IPS-20b (cell line): Measurements from ENCODE around the gene OR10G3.
"Not testable (repeated sequence)": the region's sequence is repeated elsewhere in the genome, so short reads cannot be mapped to it uniquely, and the experiment has no call there.

Experiments used
- H3K27ac ChIP-seq: one replicate; pipeline ENCODE4 v1.5.1; 2013; ENCODE audit warnings: low read length
- H3K27me3 ChIP-seq: 2 replicates; pipeline ENCODE4 v1.6.1; 2013; ENCODE audit warnings: mild to moderate bottlenecking, low read length, inconsistent platforms; ENCODE audit not compliant: insufficient read depth
- H3K36me3 ChIP-seq: 2 replicates; pipeline ENCODE4 v1.6.1; 2013; ENCODE audit warnings: low read depth, mild to moderate bottlenecking, inconsistent platforms, low read length, moderate library complexity; ENCODE audit not compliant: insufficient read depth
- H3K4me1 ChIP-seq: 2 replicates; pipeline ENCODE4 v1.6.1; 2013; ENCODE audit warnings: mild to moderate bottlenecking, control low read depth, inconsistent platforms, low read length, moderate library complexity; ENCODE audit not compliant: insufficient read depth
- H3K4me3 ChIP-seq: 2 replicates; pipeline ENCODE4 v1.5.1; 2013; ENCODE audit warnings: mild to moderate bottlenecking, low read length, inconsistent platforms
- H3K9ac ChIP-seq: 2 replicates; pipeline ENCODE4 v1.6.1; 2013; ENCODE audit warnings: low read depth, mild to moderate bottlenecking, inconsistent platforms, low read length, moderate library complexity
- H3K9me3 ChIP-seq: 2 replicates; pipeline ENCODE4 v1.6.1; 2013; ENCODE audit warnings: mild to moderate bottlenecking, low read depth, low read length, inconsistent platforms; ENCODE audit not compliant: insufficient read depth

OR10G3 gene

DNA sequence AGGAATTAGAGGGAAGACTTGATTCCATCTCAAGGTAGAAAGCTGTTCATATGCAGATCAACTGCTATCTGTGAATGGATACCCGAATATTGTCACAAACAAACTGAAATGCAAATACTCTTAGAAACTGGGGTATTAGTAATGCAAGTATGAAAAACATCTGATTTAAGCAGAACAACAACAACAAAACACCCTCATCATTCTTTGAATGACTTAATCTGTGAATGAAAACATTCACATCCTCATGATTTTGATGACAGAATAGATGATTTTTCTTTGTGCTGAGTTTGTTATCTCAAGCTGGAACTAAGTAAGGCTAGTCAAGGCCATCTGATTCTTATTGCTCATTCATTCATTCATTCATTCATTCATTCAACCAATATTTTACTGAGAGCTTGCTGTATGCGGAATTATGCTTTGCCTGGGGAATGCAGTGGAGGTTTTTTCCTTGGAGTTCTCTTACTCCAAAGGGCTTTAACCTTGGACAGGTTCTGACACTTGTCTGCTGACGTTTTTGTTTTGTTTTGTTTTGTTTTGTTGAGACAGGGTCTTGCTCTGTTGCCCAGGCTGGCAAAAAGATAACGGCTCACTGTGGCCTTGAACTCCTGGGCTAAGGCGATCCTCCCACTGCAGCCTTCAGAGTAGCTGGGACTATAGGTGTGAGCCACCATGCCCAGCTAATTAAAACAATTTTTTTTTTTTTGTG, 23.3 kb downstream of the OR10G3 start:
- Histone ChIP-seq H3K4me3 (peak overlapping the region; percentile 3; the same call in 1 of the 2 replicates), H3K9me3 (no peaks in the 10 kb centered on the region), H3K27ac (peak overlapping the region; percentile 92), H3K36me3 (no peaks in the 10 kb centered on the region), H3K9ac (peak overlapping the region; percentile 79; the same call in 1 of the 2 replicates), H3K27me3 (no peaks in the 10 kb centered on the region), H3K4me1 (peaks cover 22% of the 10 kb centered on the region; the same call in 1 of the 2 replicates)

DNA sequence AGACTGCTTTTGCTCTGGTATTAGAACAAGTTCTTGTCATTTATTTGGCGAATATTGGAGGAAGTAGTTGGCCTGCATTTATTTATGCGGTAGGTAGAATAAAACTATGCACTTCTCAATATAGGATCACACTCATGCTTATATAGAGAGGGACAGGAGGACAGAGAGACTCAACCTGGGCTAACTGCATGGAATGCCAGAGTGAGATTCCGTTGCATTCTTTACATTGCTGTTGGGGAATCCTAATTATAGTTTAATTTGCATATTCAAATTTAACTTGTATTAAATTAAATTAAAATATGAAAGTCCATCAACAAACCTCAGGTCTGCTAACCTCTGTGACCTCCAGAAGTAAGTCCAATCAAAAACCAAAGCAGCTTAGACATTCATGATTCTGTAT, 26.6 kb downstream of the OR10G3 start:
- H3K27ac ChIP-seq: no peak overlapping the region

DNA sequence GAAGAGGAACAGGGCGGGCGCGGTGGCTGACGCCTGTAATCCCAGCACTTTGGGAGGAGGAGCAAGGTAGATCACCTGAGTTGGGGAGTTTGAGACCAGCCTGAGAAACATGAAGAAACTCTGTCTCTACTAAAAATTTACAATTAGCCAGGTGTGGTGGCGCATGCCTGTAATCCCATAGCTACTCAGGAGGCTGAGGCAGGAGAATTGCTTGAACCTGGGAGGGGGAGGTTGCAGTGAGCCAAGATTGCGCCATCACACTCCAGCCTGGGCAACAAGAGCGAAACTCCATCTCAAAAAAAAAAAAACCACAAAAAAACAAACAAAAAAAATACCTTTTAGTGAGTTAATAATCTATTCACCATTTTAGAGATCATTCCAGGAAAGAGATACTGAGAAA, 35.3 kb downstream of the OR10G3 start:
- H3K4me3 ChIP-seq, H3K27me3 ChIP-seq, H3K36me3 ChIP-seq, H3K9me3 ChIP-seq, H3K9ac ChIP-seq, H3K27ac ChIP-seq: not testable (repeated sequence)
- peaks cover 19% of the 10 kb centered on the region; the same call in 1 of the 2 replicates for H3K4me1 ChIP-seq

More for the DNA sequence above, 26.6 kb downstream of the OR10G3 start:
- H3K9me3 ChIP-seq: no peaks in the 10 kb centered on the region
- H3K9ac ChIP-seq: peak overlapping the region; percentile 9; the same call in 1 of the 2 replicates
- H3K4me1 ChIP-seq: peaks cover 22% of the 10 kb centered on the region; the same call in 1 of the 2 replicates
- H3K4me3 ChIP-seq: no peak overlapping the region
- H3K27me3 ChIP-seq: no peaks in the 10 kb centered on the region
- no peaks in the 10 kb centered on the region for H3K36me3 ChIP-seq

- H3K9ac ChIP-seq: peak overlapping the region; percentile 78; the same call in 1 of the 2 replicates
- peaks cover 6% of the 10 kb centered on the region; the same call in 1 of the 2 replicates for H3K9me3 ChIP-seq
- H3K27me3 ChIP-seq: no peaks in the 10 kb centered on the region
- peaks cover 24% of the 10 kb centered on the region for H3K4me1 ChIP-seq
- no peaks in the 10 kb centered on the region for H3K36me3 ChIP-seq
- H3K4me3 ChIP-seq: peak overlapping the region; percentile 62; the same call in 1 of the 2 replicates
- H3K27ac ChIP-seq: peak overlapping the region; percentile 94
These were observed 35.9 kb downstream of the OR10G3 start for GRCh38 chr14:21543963-21544362.

DNA sequence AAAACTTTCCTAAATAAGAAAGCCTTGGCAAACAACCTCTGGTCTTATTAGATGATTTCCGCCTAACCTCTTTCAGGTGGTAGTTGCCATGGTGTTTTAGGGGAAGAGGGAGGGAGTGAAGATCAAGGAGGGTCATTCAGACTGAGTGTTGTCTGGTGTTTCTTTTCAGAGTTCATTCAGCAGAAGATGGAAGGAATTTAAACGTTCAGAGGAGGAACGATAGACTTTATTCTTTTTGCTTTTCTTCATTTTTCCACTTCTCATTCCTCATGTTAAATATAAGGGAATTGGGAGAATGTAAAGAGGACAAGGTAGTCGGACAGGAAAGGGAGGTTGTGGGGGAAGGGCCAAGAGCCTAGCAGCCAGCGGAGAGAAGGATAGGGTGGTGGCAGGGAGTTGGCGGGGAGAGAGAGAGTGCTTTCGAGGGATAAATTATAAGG, 36.3 kb downstream of the OR10G3 start:
- Histone ChIP-seq H3K4me1 (peaks cover 29% of the 10 kb centered on the region), H3K36me3 (no peaks in the 10 kb centered on the region), H3K9ac (peak overlapping the region; percentile 78; the same call in 1 of the 2 replicates), H3K27ac (peak overlapping the region; percentile 94), H3K27me3 (no peaks in the 10 kb centered on the region), H3K9me3 (peaks cover 6% of the 10 kb centered on the region; the same call in 1 of the 2 replicates), H3K4me3 (peak overlapping the region; percentile 62; the same call in 1 of the 2 replicates)

DNA sequence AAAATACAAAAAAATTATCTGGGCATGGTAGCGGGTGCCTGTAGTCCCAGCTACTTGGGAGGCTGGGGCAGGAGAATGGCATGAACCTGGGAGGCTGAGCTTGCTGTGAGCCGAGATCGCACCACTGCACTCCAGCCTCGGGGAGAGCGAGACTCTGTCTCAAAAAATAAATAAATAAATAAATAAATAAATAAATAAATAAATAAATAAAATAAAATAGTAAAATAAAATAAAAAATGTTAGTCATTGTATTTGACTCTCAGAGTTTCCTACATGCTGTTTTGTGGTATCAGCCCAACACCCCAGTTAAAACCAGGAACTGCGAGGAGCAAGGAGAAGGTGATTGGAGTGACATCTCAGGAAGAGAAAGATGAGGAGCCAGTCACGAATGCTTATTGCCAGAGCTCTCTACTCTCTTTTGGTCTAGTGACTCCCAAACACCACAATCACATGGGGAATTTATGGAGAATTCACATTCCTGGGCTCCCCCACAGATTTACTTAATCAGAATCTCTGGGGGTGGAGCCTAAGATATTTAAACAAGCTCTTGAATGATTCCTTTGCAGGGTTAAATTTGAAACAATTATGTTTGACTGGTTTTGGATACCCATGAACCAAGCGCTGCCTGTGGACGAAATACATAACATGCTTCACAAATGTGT, 38.3 kb downstream of the OR10G3 start:
- Histone ChIP-seq H3K9ac (no peak overlapping the region), H3K9me3 (no peaks in the 10 kb centered on the region), H3K4me1 (peaks cover 36% of the 10 kb centered on the region), H3K4me3 (no peak overlapping the region), H3K27me3 (no peaks in the 10 kb centered on the region), H3K27ac (no peak overlapping the region), H3K36me3 (no peaks in the 10 kb centered on the region)

GRCh38 chr14:21539189-21539940, 40.5 kb downstream of the OR10G3 start:
- no peaks in the 10 kb centered on the region for H3K36me3 ChIP-seq
- H3K27ac ChIP-seq: peak overlapping the region; percentile 50
- peaks cover 36% of the 10 kb centered on the region for H3K4me1 ChIP-seq
- peak overlapping the region; percentile 69; the same call in 1 of the 2 replicates for H3K9ac ChIP-seq
- no peaks in the 10 kb centered on the region for H3K9me3 ChIP-seq
- H3K27me3 ChIP-seq: no peaks in the 10 kb centered on the region
- peak overlapping the region; percentile 5; the same call in 1 of the 2 replicates for H3K4me3 ChIP-seq

GRCh38 chr14:21537090-21537424, 42.8 kb downstream of the OR10G3 start:
- Histone ChIP-seq H3K27me3 (no peaks in the 10 kb centered on the region), H3K4me3 (peak overlapping the region; percentile 94), H3K27ac (peak overlapping the region; percentile 96), H3K36me3 (peaks cover 2% of the 10 kb centered on the region; the same call in 1 of the 2 replicates), H3K9ac (peak overlapping the region; percentile 96), H3K4me1 (peaks cover 38% of the 10 kb centered on the region), H3K9me3 (no peaks in the 10 kb centered on the region)

DNA sequence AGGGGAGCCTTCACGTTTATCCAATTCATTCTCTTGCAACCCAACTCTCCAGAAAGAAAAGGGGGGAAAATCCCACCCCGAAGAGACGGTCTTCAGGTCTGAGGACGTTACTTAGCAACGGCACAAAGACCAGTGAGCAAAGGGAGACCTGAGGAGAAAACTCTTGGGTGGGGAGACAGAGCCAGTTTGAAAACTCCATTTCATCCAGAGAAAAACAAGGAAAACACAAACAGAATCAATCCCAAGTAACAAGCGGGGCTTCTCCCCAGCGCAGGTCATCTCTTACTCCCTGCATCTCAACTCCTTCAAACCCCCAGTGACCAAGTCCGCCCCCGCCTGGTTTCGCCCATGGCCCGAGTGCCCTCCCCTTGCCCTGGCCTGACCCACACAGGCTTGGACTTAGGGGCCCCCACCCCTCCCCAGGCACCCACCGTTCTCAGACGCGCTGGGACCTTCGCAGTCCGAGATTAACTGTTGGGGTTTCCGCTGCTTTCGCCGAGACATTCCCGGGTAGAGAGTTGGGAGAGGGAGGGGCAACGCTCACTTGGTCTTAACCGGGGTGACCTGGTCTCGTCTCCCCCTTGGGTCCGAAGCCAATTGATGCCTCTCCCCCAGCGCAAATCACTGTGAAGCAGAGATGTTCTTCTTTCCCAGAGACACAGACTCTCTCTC, 43.3 kb downstream of the OR10G3 start:
- Histone ChIP-seq H3K4me3 (peak overlapping the region; percentile 94), H3K9me3 (no peaks in the 10 kb centered on the region), H3K4me1 (peaks cover 34% of the 10 kb centered on the region), H3K27ac (peak overlapping the region; percentile 96), H3K27me3 (no peaks in the 10 kb centered on the region), H3K36me3 (peaks cover 5% of the 10 kb centered on the region; the same call in 1 of the 2 replicates), H3K9ac (peak overlapping the region; percentile 96)

- peak overlapping the region; percentile 96 for H3K9ac ChIP-seq
- H3K36me3 ChIP-seq: peaks cover 9% of the 10 kb centered on the region; the same call in 1 of the 2 replicates
- H3K4me1 ChIP-seq: peaks cover 37% of the 10 kb centered on the region
- H3K9me3 ChIP-seq: no peaks in the 10 kb centered on the region
- H3K4me3 ChIP-seq: peak overlapping the region; percentile 94
- H3K27ac ChIP-seq: peak overlapping the region; percentile 96
- H3K27me3 ChIP-seq: no peaks in the 10 kb centered on the region
These were observed 44.1 kb downstream of the OR10G3 start for GRCh38 chr14:21535545-21536417.
